ENCODE results near the gene DISP3. TPM values are rescaled to one million over a fixed set of nuclear protein-coding genes. Genes with fewer than 3 reads are reported as not detected.

The DISP3 gene, protein sequence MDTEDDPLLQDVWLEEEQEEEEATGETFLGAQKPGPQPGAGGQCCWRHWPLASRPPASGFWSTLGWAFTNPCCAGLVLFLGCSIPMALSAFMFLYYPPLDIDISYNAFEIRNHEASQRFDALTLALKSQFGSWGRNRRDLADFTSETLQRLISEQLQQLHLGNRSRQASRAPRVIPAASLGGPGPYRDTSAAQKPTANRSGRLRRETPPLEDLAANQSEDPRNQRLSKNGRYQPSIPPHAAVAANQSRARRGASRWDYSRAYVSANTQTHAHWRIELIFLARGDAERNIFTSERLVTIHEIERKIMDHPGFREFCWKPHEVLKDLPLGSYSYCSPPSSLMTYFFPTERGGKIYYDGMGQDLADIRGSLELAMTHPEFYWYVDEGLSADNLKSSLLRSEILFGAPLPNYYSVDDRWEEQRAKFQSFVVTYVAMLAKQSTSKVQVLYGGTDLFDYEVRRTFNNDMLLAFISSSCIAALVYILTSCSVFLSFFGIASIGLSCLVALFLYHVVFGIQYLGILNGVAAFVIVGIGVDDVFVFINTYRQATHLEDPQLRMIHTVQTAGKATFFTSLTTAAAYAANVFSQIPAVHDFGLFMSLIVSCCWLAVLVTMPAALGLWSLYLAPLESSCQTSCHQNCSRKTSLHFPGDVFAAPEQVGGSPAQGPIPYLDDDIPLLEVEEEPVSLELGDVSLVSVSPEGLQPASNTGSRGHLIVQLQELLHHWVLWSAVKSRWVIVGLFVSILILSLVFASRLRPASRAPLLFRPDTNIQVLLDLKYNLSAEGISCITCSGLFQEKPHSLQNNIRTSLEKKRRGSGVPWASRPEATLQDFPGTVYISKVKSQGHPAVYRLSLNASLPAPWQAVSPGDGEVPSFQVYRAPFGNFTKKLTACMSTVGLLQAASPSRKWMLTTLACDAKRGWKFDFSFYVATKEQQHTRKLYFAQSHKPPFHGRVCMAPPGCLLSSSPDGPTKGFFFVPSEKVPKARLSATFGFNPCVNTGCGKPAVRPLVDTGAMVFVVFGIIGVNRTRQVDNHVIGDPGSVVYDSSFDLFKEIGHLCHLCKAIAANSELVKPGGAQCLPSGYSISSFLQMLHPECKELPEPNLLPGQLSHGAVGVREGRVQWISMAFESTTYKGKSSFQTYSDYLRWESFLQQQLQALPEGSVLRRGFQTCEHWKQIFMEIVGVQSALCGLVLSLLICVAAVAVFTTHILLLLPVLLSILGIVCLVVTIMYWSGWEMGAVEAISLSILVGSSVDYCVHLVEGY (N-terminal part only)
- 0.13 and 1.7 TPM in 2 replicates for total RNA-seq (2014; rRNA removed; shearing (Covaris generic))
- 0.37 and 0.97 TPM in 2 replicates for total RNA-seq (2022)
- Bru-seq, nascent RNA, result percentile 22 among the genes with signal in this experiment
- BruChase-seq, experiment 1, labeled RNA remaining after a 6-hour chase, result percentile 17 among the genes with signal in this experiment
- percentile 19 among the genes with signal in this experiment for BruChase-seq, experiment 2, labeled RNA remaining after a 2-hour chase
- long read RNA-seq, partial matches to known transcripts, result 0 of 1 reads
- long read RNA-seq, other reads (novel, unspliced or antisense), result 0 of 1 reads

GRCh38 chr1:11478571-11479374, at the start of gene DISP3:
TSS of gene DISP3 (plus strand) at chr1:11479155. CDS start at chr1:11500993, 21,838 bp downstream.
- POLR2A ChIA-PET, result no interaction called here

DNA sequence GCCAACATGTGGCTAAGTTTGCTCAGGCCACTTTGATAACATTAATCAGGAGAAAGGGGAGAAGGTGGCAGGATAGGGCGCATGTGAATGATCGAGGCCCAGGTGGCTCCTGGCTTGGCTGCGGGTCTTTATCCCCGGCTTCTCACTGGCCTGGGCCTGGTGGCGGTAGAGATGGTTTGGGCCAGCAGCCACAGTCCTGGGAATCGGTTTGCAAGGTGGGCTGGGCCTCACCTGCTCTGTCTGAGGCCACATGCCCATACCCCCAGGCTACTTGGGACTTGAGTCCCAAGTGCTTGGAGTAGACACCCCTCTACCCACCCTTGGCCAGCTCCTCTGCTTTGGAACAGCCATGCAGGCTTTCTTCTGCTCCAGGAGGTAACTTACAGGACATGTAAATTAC, 49.7 kb upstream of the DISP3 start:
- DNase-seq (ENCODE audit: low spot score), result no peak
- no peaks in the 10 kb centered on the region for H3K9me3 ChIP-seq (ENCODE audit: low read length)
- ChIA-PET CTCF (ENCODE audit: unreplicated experiment) (no interaction called here), POLR2A (no interaction called here)
- no peaks in the 10 kb centered on the region for H3K36me3 ChIP-seq (ENCODE audit: insufficient read depth, low read length)
- no peaks in the 10 kb centered on the region for H4K20me1 ChIP-seq (ENCODE audit: insufficient read depth, low read length)
- intact Hi-C loops (cut with micrococcal nuclease; ENCODE audit: unreplicated experiment), result no loop called here
- no peak overlapping the region for H3K4me2 ChIP-seq (ENCODE audit: low read length)
- no peaks in the 10 kb centered on the region for H3K4me1 ChIP-seq (ENCODE audit: insufficient read depth, low read length, poor library complexity, severe bottlenecking)
- BruUV-seq (replicated peaks), result no TSS peak
- H2AFZ ChIP-seq (ENCODE audit: low read length), result no peak overlapping the region
- H3K4me3 ChIP-seq (ENCODE audit: low read depth, low read length, poor library complexity, severe bottlenecking), result no peak overlapping the region
- no peak for TF ChIP-seq EZH2phosphoT487 (IDR thresholded peaks at IDR 0.05; ENCODE audit: borderline replicate concordance, low read depth, low read length)
- no peak for TF ChIP-seq CTCF (conservative IDR thresholded peaks at IDR 0.05; ENCODE audit: low read length)
- H3K27ac ChIP-seq (ENCODE audit: low read depth, low read length, poor library complexity, severe bottlenecking), result no peak overlapping the region
- no peaks in the 10 kb centered on the region for H3K9me2 ChIP-seq (ENCODE audit: insufficient read depth, low read length)
- no peaks in the 10 kb centered on the region for H3K79me2 ChIP-seq (ENCODE audit: insufficient read depth, low read depth, low read length)

More at GRCh38 chr1:11478571-11479374, at the start of gene DISP3:
- H3K9me2 ChIP-seq (ENCODE audit: insufficient read depth, low read length), result no peaks in the 10 kb centered on the region
- DNase-seq (ENCODE audit: low spot score), result peak; percentile 89
- peak within 1 kb of the TSS; percentile 77 for H3K4me2 ChIP-seq (ENCODE audit: low read length)
- peak within 1 kb of the TSS; percentile 70 for H3K4me3 ChIP-seq (ENCODE audit: low read depth, low read length, poor library complexity, severe bottlenecking)
- H3K79me2 ChIP-seq (ENCODE audit: insufficient read depth, low read depth, low read length), result no peaks in the 10 kb centered on the region
- no peaks in the 10 kb centered on the region for H3K9me3 ChIP-seq (ENCODE audit: low read length)
- CTCF ChIA-PET (ENCODE audit: unreplicated experiment), result no interaction called here
- intact Hi-C loops (cut with micrococcal nuclease; ENCODE audit: unreplicated experiment), result loop anchor here (2.0 kb wide), 1 partner anchor 160 kb away; no protein-coding TSS in a partner anchor
- TF ChIP-seq EZH2phosphoT487 (IDR thresholded peaks at IDR 0.05; ENCODE audit: borderline replicate concordance, low read depth, low read length), result no peak
- peak; percentile 79 for TF ChIP-seq CTCF (conservative IDR thresholded peaks at IDR 0.05; ENCODE audit: low read length)
- no peaks in the 10 kb centered on the region for H3K36me3 ChIP-seq (ENCODE audit: insufficient read depth, low read length)
- H4K20me1 ChIP-seq (ENCODE audit: insufficient read depth, low read length), result no peaks in the 10 kb centered on the region
- H3K4me1 ChIP-seq (ENCODE audit: insufficient read depth, low read length, poor library complexity, severe bottlenecking), result no peaks in the 10 kb centered on the region
- H2AFZ ChIP-seq (ENCODE audit: low read length), result peak within 1 kb of the TSS; percentile 68
- no peak within 1 kb of the TSS for H3K27ac ChIP-seq (ENCODE audit: low read depth, low read length, poor library complexity, severe bottlenecking)
- BruUV-seq (replicated peaks), result no TSS peak
